Measurements from ENCODE around the gene ZNF792.
"Not testable (repeated sequence)": the region's sequence is repeated elsewhere in the genome, so short reads cannot be mapped to it uniquely, and the experiment has no call there.

The ZNF792 gene

GRCh38 chr19:34963573-34964406, at the start of gene ZNF792:
TSS of gene ZNF792 (minus strand) at chr19:34964229. CDS start at chr19:34963662, 567 bp downstream.
- peak in 1 of 2 experiments; percentile 57 for DNase-seq (ENCODE audit: low read depth in 2 of 2)

DNA sequence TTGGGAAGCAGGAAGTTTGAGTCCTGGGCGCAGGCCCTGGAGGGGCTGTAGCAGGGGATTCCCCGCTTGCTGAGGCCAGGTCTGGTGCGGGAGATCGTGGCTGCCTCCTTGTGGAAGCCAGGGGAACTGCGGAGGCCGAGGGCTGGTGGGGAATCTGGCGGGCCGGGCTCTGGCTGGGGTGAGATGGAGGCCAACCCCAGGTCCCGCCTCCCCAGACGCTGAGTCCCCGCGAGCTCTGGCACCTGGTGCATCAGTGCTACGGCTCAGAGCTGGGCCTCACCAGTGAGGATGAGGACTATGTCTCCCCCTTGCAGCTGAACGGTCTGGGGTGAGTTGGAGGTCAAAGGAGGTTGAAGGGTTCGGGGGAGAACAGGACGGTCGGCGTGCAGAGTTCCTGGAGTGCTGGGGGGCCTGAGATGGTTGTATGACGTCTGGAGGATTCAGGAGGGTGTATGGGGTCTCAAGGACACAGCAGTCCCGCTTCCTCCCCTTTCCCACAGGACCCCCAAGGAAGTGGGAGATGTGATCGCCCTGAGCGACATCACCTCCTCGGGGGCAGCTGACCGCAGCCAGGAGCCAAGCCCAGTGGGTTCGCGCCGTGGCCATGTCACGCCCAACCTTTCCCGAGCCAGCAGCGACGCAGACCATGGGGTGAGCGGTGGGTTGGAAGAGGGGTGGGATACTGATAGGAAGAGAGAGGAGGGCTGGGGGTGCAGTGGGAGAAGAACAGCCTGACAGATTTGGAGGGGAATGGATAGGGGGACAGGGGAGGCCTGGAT, 49.2 kb upstream of the ZNF792 start:
- peak; percentile 67 to 78 for DNase-seq (ENCODE audit: low read depth in 2 of 2)

GRCh38 chr19:35011737-35012682, 48.0 kb upstream of the ZNF792 start:
- no peak for DNase-seq (ENCODE audit: low read depth in 2 of 2)

- DNase-seq (ENCODE audit: low read depth in 2 of 2): no peak
Measured at GRCh38 chr19:35011091-35011689, 47.2 kb upstream of the ZNF792 start.

- no peak for DNase-seq (ENCODE audit: low read depth in 2 of 2)
Measured at GRCh38 chr19:35009424-35010415, 45.7 kb upstream of the ZNF792 start.

GRCh38 chr19:35008891-35009341, 44.9 kb upstream of the ZNF792 start:
- DNase-seq (ENCODE audit: low read depth in 2 of 2): no peak

DNA sequence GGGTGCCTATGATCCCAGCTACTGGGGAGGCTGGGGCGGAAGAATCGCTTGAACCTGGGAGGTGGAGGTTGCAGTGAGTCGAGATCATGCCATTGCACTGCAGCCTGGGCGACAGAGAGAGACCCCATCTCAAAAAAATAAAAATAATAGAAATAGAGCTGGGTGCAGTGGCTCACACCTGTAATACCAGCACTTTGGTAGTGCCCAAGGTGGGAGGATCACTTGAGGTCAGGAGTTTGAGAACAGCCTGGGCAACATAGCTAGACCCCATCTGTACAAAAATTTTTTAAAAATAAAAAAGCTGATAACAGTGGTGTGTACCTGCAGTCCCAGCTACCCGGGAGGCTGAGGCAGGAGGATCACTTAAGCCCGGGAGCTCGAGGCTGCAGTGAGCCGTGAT, 43.4 kb upstream of the ZNF792 start:
- DNase-seq (ENCODE audit: low read depth in 2 of 2): not testable (repeated sequence)

- no peak for DNase-seq (ENCODE audit: low read depth in 2 of 2)
Measured at GRCh38 chr19:35006999-35007365, 43.0 kb upstream of the ZNF792 start.

DNA sequence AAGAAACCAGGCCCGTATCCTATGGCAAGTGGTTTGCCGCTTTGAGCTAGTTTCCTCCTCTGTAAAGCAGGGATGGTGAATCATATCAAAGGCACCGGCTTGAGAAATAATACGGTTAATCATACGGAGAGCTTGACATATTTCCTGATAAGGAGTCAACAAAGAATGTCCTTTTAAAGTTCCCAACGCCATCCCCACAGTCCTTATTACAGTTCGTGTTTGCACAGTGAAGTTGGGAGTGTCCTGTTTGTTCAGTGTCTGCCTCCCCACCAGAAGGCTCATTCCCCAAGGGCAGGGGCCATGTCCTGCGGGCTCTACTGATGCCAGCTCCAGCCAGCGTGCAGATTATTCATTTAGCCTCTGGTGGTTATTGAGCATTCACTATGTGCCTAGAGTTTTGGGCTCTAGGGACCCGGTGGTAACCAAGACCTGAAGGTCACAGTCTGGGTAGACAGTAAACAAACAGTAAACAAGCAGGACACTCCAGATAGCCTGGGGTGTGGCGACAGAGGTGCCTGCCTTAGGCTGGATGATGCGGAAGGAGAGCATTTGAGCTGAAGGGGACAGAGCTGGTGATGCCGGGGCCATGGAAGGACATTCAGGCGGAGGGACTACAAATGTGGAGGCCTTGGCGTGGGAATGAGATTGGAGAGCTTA, 42.4 kb upstream of the ZNF792 start:
- no peak for DNase-seq (ENCODE audit: low read depth in 2 of 2)

- not testable (repeated sequence) for DNase-seq (ENCODE audit: low read depth in 2 of 2)
Measured at GRCh38 chr19:35006007-35006341, 41.9 kb upstream of the ZNF792 start.

GRCh38 chr19:35005256-35005977, 41.4 kb upstream of the ZNF792 start:
- no peak for DNase-seq (ENCODE audit: low read depth in 2 of 2)

DNA sequence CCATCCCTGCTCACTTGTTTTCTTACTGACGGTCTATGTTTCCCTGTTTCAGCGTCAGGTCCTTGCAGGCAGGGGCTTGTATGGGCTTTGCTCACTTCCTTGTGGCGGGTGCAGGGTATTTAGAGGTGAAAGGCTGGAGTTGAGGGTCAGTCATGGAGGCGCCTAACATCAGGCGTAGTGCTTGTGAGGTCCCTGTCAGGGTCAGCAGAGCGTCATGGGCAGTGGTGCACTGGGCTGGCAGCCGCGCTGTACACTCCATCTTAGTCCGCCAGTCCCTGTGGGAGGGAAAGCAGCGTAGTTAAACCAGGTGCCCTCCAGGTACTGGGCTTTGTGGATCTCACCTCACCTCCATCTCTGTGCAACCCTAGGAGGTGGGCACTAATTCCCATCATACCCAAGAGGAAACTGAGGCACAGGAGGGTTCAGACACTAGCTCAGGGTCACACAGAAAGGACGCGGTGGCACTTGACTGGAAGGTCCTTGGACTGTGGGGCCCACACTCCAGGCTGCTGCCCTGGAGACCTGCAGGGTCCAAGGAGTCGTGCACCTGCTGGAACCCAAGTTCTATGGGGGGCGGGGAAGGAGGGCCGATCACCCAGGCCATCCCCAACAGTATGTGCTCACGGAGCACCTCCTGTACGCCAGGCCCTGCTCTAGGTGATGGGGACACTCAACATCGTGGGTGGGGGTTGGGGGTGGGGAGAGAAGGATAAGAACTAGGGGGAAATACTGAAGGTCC, 40.7 kb upstream of the ZNF792 start:
- DNase-seq (ENCODE audit: low read depth in 2 of 2): no peak

DNA sequence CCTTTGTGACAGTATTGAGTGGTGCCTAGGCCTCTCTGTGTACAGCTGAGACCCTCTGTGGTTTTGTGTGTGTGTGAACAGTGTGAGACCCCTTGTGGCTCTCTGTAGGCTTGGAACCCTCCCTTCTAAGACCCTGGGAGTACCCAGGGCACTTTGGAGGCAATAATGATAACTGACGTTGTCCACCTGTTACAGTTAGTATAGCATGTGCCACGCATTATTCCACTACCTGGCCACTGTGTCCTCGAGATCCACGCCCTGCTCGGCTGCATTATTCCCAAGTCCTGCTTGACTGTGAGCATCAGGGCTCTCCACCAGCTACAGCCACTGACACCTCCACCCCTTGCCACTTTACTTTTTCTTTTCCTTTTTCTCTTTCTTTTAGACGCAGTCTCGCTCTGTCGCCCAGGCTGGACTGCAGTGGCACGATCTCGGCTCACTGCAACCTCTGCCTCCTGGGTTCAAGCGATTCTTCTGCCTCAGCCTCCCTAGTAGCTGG, 38.1 kb upstream of the ZNF792 start:
- DNase-seq (ENCODE audit: low read depth in 2 of 2): no peak

DNA sequence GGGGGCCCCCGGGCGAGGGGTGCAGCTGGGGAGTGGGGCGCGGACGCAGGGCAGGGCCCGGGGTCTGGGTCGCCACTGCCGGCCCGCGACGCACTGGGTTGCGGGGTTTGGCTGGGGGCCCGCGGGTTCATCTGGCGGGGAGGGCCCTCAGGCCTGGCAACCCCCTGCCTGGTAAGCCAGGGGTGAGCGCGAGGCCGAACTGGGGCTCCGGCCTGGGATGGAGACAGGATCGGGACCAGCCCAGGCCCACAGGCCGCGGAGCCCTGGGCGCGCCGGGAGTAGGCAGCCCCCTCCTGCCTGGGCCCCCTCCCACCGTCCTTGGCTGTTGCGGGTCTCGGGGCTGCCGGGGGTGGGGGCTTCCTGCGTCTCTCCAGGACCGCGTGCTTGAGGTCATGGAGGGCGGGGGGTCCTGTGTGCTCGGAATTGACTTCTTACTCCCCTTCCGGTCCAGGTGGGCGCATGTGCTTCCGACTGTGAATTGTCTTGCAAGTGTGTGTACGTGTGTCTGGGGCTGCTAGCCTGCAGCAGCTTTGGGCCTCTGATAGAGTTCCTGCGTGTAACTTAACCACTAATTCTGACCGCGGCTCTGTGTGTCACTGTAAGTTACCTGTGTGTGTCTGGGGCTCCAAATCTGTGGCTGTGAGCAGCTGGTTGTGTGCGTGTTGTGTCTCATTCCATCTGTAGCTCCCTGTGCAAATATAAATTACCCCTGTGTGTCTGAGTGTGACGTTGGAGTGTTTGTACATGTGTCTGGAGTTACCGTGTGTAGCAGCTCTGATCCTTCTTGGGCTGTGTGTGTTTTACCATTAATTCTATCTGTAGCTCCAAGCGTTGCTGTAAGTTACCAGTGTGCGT, 36.8 kb upstream of the ZNF792 start:
- DNase-seq (ENCODE audit: low read depth in 2 of 2): peak; percentile 33 to 48

DNA sequence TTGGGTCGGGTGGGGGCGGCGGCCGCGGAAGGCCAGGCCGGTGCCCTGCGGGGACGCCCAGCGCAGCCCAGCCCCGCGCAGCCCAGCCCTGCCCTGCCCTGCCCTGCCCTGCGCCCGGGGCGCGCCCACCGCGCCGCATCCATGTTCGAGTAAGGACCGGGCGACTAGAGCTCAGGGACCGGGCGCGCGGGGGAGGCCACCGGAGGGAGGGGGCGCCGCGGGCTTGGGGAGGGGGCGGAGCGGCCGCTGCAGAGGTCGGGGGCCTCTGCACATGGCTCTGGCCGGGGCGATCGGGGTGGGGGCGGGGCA, 36.3 kb upstream of the ZNF792 start:
- no peak for DNase-seq (ENCODE audit: low read depth in 2 of 2)

DNA sequence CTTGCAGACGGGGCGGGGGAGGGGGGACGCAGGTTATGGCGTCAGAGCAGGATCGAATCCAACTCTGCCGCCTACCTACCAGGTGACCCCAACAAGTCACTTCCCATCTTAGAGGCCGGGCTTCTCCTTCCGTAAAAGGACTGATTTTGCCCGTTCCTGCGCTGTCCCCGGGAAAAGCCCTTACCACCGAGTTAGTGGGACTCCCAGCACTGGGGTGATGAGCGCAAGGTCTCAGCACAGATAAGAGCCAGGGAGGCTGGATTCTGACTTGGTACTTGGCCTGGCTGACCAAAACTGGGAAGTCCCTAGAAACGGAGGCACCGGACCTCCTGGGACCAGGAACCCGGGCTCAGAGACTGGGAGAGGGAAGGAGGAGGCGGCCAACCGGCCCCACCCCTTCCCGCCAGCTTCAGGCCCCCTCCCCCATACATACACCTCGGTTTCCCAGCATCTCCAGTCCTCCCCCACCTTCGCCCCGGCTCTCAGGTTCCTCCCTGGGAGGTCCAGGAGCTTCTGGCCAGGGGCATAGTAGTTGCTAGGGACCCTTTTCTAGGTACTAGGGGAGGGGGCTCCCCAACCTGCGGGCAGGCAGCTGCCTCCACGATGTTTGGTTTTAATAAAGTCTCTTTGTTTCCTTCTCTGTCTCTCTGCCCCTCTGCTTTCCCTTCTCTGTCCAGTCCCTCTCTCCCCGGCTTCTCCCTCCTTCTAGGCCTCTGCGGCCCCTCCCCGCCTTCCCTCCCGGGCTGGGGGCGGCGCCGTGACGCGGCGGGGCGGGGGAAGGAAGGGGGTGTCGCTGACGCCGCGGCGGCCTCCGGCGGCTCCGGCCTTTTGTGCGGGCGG, 35.7 kb upstream of the ZNF792 start, which contains the start of gene GRAMD1A:
TSS of gene GRAMD1A (plus strand) at position 826 of the 840 bp plus-strand sequence. CDS start 156 bp downstream, outside the sequence.
- peak; percentile 41 to 69 for DNase-seq (ENCODE audit: low read depth in 2 of 2)
